Measurements from ENCODE around the gene DPP10. TPM values are rescaled to one million over a fixed set of nuclear protein-coding genes. Genes with fewer than 3 reads are reported as not detected.

Gene DPP10
- total RNA-seq, 1 donor from 2014 or later = 15.1 TPM

DNA sequence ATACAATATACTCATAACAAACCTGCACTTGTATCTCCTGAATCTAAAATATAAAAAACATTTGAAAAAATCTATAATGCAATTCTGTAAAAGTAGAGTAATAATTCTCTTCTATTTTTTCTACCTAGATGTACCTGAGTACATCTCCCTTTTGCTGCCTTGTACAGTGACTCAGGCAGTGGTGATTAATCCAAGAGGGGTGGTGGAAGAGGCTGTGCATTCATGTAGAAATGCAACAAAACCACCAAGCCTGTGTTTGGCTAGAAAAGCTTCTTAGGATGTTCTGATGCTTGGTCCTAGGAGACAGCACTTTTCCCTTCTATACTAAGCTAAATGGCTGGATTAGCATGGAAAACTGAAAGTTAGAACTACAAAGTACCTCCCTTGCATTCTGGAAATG, 245.8 kb downstream of the DPP10 start:
- TF ChIP-seq, protein P1, sequence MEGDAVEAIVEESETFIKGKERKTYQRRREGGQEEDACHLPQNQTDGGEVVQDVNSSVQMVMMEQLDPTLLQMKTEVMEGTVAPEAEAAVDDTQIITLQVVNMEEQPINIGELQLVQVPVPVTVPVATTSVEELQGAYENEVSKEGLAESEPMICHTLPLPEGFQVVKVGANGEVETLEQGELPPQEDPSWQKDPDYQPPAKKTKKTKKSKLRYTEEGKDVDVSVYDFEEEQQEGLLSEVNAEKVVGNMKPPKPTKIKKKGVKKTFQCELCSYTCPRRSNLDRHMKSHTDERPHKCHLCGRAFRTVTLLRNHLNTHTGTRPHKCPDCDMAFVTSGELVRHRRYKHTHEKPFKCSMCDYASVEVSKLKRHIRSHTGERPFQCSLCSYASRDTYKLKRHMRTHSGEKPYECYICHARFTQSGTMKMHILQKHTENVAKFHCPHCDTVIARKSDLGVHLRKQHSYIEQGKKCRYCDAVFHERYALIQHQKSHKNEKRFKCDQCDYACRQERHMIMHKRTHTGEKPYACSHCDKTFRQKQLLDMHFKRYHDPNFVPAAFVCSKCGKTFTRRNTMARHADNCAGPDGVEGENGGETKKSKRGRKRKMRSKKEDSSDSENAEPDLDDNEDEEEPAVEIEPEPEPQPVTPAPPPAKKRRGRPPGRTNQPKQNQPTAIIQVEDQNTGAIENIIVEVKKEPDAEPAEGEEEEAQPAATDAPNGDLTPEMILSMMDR (IDR thresholded peaks at IDR 0.05; ENCODE audit: partially characterized antibody, unreplicated experiment) = no peak
- DNase-seq = no peak
- Mint-ChIP-seq H3K4me3 (ENCODE audit: unreplicated experiment) (no peak overlapping the region), H3K27ac (ENCODE audit: unreplicated experiment) (no peak overlapping the region), H3K4me1 (ENCODE audit: low read depth, unreplicated experiment) (no peaks in the 10 kb centered on the region), H3K36me3 (ENCODE audit: unreplicated experiment) (no peaks in the 10 kb centered on the region), H3K27me3 (ENCODE audit: unreplicated experiment) (peaks cover 2% of the 10 kb centered on the region), H3K9me3 (ENCODE audit: unreplicated experiment) (peaks cover 4% of the 10 kb centered on the region)

DNA sequence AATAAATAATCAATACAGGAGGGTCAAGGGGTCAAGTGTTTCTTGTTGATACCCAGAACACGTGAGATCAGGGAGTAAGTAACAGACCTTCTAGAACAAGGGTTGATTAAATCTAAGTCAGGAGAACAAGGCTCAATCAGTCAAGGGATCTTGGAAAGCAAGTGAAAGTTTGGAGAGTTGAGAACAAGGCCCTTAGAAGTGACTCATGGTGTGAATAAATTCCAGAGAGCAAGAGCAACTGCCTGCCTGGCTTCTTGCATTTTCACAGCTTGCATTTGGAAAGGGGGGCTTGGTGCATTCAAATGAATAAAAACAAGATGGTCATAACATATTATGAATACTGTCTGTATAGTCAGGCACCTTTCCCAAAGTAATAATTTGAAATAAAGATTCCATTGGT, 256.1 kb downstream of the DPP10 start:
- Mint-ChIP-seq H3K9me3 (ENCODE audit: unreplicated experiment) (no peaks in the 10 kb centered on the region), H3K4me3 (ENCODE audit: unreplicated experiment) (no peak overlapping the region), H3K36me3 (ENCODE audit: unreplicated experiment) (no peaks in the 10 kb centered on the region), H3K4me1 (ENCODE audit: low read depth, unreplicated experiment) (no peaks in the 10 kb centered on the region), H3K27me3 (ENCODE audit: unreplicated experiment) (no peaks in the 10 kb centered on the region), H3K27ac (ENCODE audit: unreplicated experiment) (no peak overlapping the region)
- TF ChIP-seq, protein P1 (IDR thresholded peaks at IDR 0.05; ENCODE audit: partially characterized antibody, unreplicated experiment) = no peak
- DNase-seq = no peak

DNA sequence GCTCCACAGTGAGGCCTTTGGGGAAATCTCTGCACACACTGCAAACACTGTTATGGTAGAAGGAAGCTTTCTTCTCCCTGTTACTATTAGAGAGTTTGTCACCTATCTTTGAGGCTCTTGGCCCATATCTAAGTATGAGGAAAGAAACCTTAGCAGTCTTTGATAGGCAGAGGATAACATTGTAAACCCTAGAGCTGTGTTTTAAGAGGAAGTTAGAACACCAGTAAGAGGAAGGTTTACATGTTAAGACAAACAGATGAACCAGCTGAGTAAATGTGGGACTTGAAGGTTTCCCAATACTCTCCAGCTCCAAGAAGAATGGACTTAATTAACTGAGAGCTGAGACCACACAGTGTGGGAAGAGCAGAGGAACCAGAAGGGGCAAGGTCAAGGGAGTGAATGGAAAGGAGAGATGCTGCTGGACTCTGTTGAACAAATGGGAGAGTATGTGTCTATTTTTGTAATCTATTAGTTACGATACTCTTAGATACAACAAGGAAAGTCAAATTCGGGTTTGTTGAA, 257.0 kb downstream of the DPP10 start:
- TF ChIP-seq, protein P1 (IDR thresholded peaks at IDR 0.05; ENCODE audit: partially characterized antibody, unreplicated experiment) = no peak
- H3K4me3 Mint-ChIP-seq (ENCODE audit: unreplicated experiment) = no peak overlapping the region
- no peak for DNase-seq

DNA sequence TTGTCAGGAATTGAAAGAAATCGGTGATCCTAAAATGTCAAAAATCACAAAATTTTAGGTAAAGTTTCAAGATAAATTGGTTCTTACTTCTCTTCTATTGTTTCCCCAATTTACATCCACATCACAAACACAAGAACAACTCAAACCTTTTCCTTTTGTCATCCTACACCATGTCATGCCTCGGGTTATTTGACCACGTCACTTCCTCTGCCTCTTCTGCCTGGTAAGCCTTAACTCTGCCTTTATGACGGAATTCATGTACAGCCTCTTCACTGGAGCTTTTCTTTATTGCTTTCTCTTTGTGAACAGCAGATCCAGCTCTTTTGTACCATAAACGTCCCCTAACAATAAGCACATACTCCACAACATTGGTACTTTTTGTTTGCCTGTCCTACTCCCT, 258.0 kb downstream of the DPP10 start:
- no peaks in the 10 kb centered on the region for H3K9me3 Mint-ChIP-seq (ENCODE audit: unreplicated experiment)
- no peaks in the 10 kb centered on the region for H3K4me1 Mint-ChIP-seq (ENCODE audit: low read depth, unreplicated experiment)
- no peak for DNase-seq
- no peak overlapping the region for H3K27ac Mint-ChIP-seq (ENCODE audit: unreplicated experiment)
- no peak overlapping the region for H3K4me3 Mint-ChIP-seq (ENCODE audit: unreplicated experiment)
- H3K36me3 Mint-ChIP-seq (ENCODE audit: unreplicated experiment) = no peaks in the 10 kb centered on the region
- no peaks in the 10 kb centered on the region for H3K27me3 Mint-ChIP-seq (ENCODE audit: unreplicated experiment)
- TF ChIP-seq, protein P1 (IDR thresholded peaks at IDR 0.05; ENCODE audit: partially characterized antibody, unreplicated experiment) = no peak

More for the DNA sequence above, 257.0 kb downstream of the DPP10 start:
- no peaks in the 10 kb centered on the region for H3K36me3 Mint-ChIP-seq (ENCODE audit: unreplicated experiment)
- H3K27me3 Mint-ChIP-seq (ENCODE audit: unreplicated experiment) = no peaks in the 10 kb centered on the region
- H3K9me3 Mint-ChIP-seq (ENCODE audit: unreplicated experiment) = no peaks in the 10 kb centered on the region
- no peak overlapping the region for H3K27ac Mint-ChIP-seq (ENCODE audit: unreplicated experiment)
- no peaks in the 10 kb centered on the region for H3K4me1 Mint-ChIP-seq (ENCODE audit: low read depth, unreplicated experiment)

DNA sequence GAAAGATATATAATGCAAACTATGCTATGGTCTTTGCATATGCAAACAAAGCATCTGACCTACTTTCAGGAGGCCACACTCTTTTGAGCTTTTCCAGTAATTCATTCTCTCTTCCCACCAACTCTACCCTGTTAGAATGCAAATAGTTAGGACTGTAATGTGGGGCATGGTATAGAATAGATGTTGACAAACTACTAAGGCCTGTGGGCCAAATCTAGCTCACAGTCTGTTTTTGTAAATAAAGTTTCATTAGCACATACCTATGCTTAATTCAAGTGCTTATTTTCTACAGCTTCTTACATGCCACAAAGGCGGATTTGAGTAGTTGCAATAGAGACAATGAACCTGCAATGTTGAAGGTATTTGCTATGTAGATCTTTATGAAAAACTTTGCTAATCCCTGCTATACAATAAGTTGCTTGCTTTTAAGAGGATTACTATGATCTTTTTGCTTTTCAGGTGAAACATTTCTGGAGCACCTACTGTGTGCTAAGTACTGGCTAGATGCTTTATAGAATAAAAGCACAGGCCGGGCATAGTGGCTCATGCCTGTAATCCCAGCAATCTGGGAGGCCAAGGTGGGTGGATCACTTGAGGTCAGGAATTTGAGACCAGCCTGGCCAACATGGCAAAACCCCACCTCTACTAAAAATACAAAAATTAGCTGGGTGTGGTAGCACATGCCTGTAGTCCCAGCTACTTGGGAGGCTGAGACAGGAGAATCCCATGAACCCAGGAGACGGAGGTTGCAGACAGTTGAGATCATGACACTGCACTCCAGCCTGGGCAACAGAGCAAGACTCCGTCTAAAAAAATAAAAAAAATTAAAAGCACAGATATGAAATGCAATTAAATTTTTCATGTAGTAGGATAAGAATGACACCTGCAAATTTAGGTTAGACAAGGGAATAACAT, 267.8 kb downstream of the DPP10 start:
- Mint-ChIP-seq H3K4me1 (ENCODE audit: low read depth, unreplicated experiment) (peaks cover 2% of the 10 kb centered on the region), H3K4me3 (ENCODE audit: unreplicated experiment) (no peak overlapping the region), H3K36me3 (ENCODE audit: unreplicated experiment) (no peaks in the 10 kb centered on the region), H3K9me3 (ENCODE audit: unreplicated experiment) (no peaks in the 10 kb centered on the region), H3K27ac (ENCODE audit: unreplicated experiment) (no peak overlapping the region), H3K27me3 (ENCODE audit: unreplicated experiment) (no peaks in the 10 kb centered on the region)
- TF ChIP-seq, protein P1 (IDR thresholded peaks at IDR 0.05; ENCODE audit: partially characterized antibody, unreplicated experiment) = no peak
- DNase-seq = no peak
